ENCODE measurements around the gene JMJD1C.
"Not testable (repeated sequence)": the region's sequence is repeated elsewhere in the genome, so short reads cannot be mapped to it uniquely, and the experiment has no call there.

The JMJD1C gene

DNA sequence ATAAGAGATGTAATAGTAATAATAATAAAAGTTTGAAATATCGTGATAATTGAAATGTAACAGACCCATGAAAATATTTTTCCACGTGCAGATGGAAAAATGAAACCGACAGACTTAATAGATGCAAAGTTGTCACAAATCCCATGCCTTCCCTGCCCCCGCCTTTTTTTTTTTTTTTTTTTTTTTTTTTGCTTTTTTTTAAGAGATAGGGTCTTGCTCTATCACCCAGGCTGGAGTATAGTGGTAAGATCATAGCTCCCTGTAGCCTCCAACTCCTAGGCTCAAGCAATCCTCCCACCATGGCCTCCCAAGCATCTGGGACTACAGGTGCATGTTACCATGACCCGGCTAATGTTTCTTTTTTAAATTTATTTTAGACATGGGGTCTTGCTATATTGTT lies 80.5 kb downstream of the JMJD1C start:
- TF ChIP-seq, protein P1, sequence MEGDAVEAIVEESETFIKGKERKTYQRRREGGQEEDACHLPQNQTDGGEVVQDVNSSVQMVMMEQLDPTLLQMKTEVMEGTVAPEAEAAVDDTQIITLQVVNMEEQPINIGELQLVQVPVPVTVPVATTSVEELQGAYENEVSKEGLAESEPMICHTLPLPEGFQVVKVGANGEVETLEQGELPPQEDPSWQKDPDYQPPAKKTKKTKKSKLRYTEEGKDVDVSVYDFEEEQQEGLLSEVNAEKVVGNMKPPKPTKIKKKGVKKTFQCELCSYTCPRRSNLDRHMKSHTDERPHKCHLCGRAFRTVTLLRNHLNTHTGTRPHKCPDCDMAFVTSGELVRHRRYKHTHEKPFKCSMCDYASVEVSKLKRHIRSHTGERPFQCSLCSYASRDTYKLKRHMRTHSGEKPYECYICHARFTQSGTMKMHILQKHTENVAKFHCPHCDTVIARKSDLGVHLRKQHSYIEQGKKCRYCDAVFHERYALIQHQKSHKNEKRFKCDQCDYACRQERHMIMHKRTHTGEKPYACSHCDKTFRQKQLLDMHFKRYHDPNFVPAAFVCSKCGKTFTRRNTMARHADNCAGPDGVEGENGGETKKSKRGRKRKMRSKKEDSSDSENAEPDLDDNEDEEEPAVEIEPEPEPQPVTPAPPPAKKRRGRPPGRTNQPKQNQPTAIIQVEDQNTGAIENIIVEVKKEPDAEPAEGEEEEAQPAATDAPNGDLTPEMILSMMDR (IDR thresholded peaks at IDR 0.05; ENCODE audit: low read depth, low read length), result no peak
- no peak overlapping the region for H3K4me3 ChIP-seq (ENCODE audit: low read depth, low read length)

GRCh38 chr10:63384675-63385074 lies 81.1 kb downstream of the JMJD1C start:
- TF ChIP-seq, protein P1 (IDR thresholded peaks at IDR 0.05; ENCODE audit: low read depth, low read length), result no peak
- H3K4me3 ChIP-seq (ENCODE audit: low read depth, low read length), result no peak overlapping the region

DNA sequence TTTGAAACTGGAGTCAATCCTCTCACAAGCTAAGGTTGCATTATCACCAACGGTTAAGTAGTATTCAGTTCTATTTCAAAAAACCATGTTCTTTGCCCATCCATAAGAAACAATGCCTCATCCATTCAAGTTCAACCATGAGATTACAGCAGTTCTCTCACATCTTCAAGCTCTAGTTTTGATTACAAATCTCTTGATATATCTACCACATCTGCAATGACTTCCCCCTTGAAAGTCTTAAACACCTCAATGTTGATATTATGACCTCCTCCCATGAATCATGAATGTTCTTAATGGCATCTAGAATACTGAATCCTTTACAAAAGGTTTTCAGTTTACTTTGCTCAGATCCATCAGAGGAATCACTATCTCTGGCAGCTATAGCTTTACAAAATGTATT lies 81.8 kb downstream of the JMJD1C start:
- H3K4me3 ChIP-seq (ENCODE audit: low read depth, low read length), result no peak overlapping the region
- TF ChIP-seq, protein P1 (IDR thresholded peaks at IDR 0.05; ENCODE audit: low read depth, low read length), result no peak

DNA sequence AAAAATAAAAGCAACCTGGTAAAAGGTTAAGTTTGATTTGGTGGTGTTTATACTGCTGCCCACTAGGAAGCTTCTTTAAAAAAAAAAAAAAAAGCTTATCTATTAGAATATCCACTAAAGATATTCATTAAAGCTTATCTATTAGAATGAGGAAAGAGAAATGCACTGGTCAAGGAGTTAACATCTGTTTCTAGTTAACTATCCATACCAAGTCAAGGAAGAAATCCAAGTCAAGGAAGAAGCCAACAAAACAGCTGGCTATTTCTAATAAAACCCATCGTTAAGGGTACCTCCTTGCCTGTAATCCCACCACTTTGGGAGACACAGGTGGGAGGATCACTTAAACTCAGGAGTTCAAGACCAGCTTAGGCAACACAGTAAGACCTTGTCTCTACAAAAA lies 82.6 kb downstream of the JMJD1C start:
- H3K4me3 ChIP-seq (ENCODE audit: low read depth, low read length), result no peak overlapping the region
- TF ChIP-seq, protein P1 (IDR thresholded peaks at IDR 0.05; ENCODE audit: low read depth, low read length), result no peak

- TF ChIP-seq, protein P1 (IDR thresholded peaks at IDR 0.05; ENCODE audit: low read depth, low read length), result no peak
- H3K4me3 ChIP-seq (ENCODE audit: low read depth, low read length), result no peak overlapping the region
Measured at GRCh38 chr10:63382066-63382465, 83.7 kb downstream of the JMJD1C start.

DNA sequence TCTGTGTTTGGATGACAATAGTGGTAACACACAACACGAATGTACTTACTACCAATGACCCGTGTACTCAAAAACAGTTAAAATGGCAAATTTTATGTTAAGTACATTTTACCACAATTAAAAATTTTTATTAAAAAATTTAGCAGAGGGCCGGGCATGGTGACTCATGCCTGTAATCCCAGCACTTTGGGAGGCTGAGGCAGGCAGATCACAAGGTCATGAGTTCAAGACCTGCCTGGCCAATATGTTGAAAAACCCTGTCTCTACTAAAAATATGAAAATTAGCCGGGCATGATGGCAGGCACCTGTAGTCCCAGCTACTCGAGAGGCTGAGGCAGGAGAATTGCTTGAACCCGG lies 88.5 kb downstream of the JMJD1C start:
- not testable (repeated sequence) for H3K4me3 ChIP-seq (ENCODE audit: low read depth, low read length)

DNA sequence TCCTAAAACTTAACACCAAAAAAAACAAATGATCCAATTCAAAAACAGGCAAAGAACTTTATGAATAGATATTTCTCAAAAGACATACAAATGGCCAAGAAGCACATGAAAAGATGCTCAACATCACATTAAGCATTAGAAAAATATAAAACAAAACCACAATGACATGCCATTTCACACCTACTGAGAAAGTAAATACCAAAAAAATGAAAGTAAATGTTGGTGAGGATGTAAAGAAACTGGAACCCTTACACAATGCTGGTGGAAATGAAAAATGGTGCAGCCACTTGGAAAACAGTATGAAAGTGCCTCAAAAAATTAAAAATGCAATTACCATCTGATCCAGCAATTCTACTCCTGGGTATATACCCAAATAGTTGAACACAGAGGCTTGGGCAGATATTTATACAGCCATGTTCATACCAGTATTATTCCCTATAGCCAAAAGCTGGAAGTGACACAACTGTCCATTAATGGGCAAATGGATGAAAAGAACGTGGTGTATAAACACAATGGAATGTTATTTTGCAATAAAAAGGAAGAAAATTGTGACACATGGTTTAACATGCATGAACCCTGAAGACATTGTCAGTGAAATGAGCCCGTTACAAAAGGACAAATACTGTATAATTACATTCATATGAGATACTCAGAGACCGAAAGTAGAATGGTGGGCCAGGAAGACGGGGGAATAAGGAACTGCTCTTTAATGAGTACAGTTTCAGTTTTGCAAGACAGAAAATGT lies 89.0 kb downstream of the JMJD1C start:
- H3K4me3 ChIP-seq (ENCODE audit: low read depth, low read length), result no peak overlapping the region
- TF ChIP-seq, protein P1 (IDR thresholded peaks at IDR 0.05; ENCODE audit: low read depth, low read length), result no peak

DNA sequence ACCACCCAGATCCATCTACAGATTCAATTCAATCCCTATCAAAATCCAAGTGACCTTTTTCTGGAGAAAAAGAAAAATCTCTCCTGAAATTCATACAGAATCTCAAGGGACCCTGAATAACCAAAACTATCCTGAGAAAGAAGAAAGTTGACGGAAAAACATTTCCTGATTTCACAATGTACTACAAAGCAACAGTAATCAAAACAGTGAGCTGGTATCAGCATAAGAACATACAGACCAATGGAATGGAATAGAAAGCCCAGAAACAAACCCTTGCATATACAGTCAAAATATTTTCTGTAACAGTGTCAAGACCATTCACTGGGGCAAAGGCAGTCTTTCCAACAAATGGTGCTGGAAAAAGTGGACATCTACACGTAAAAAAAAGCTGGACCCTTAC lies 89.9 kb downstream of the JMJD1C start:
- TF ChIP-seq, protein P1 (IDR thresholded peaks at IDR 0.05; ENCODE audit: low read depth, low read length), result no peak
- H3K4me3 ChIP-seq (ENCODE audit: low read depth, low read length), result no peak overlapping the region
